ENCODE results near the gene DNAH12.

DNA sequence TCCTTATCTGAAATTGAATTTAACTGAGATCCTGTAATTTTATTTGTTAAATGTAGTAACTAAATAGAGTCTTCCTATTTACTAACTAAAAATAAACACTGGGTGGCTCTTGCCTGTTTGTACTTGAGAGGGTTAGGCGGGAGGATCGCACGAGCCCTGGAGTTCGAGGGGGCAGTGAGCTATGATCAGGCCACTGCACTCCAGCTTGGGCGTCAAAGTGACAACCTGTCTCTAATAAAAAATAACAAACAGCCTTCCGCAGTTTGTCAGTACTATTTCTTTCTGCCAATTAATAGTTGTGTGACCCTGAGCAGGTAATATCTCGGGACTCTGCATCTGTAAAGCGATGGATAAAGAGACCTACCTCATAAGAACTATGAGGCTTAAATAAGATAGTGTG lies 11.2 kb upstream of the DNAH12 start:
- TF ChIP-seq CTCF (IDR thresholded peaks at IDR 0.05) (no peak), POLR2A (IDR thresholded peaks at IDR 0.05) (no peak)

Measured in esophagus squamous epithelium (tissue), 4 donors.